Frontal cortex (tissue), 4 donors: ENCODE data around the gene HOOK2. TPM values are rescaled to one million over a fixed set of nuclear protein-coding genes. Genes with fewer than 3 reads are reported as not detected.
"Not testable (repeated sequence)": the region's sequence is repeated elsewhere in the genome, so short reads cannot be mapped to it uniquely, and the experiment has no call there.

Experiments used
- DNase-seq, 2 donors: peaks; one replicate each; pipeline ENCODE4 v3.0.0; 2012; ENCODE audit warnings: low spot score in 2 of 2
- FAIRE-seq: peaks from 2 replicates; lab custom pipeline; 2012; peaks lifted over from hg19 to GRCh38; lab: Jason Lieb, UNC
- small RNA-seq: library from RNA; depleted of rRNA; stranded (forward); fragments of <200 nt; gene quantifications from one replicate; pipeline ENCODE3, GENCODE V24; 2014
- total RNA-seq: library from RNA; depleted of rRNA; stranded (reverse); fragments of >200 nt; gene quantifications from one replicate; pipeline ENCODE4 v1.2.3, GENCODE V29; 2014
- donor health status: control.
- donor health status: control.
- donor health status: control.

HOOK2 gene
- total RNA-seq, 1 donor from 2014 or later: 14.3 TPM

GRCh38 chr19:12726988-12727316 is 48.4 kb downstream of the HOOK2 start:
- no peak for FAIRE-seq

DNA sequence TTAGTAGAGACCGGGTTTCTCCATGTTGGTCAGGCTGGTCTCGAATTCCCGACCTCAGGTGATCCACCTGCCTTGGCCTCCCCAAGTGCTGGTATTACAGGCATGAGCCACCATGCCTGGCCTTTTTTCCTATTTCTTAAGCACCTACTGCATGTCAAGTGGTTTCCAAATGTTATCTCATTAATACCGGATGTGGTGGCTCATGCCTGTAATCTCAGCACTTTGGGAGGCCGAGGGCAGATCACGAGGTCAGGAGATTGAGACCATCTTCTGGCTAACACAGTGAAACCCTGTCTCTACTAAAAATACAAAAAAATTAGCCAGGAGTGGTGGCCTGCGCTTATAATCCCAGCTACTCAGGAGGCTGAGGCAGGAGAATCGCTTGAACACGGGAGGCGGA is 49.7 kb downstream of the HOOK2 start:
- not testable (repeated sequence) for DNase-seq, FAIRE-seq

More at GRCh38 chr19:12726988-12727316, 48.4 kb downstream of the HOOK2 start:
- DNase-seq: no peak

DNA sequence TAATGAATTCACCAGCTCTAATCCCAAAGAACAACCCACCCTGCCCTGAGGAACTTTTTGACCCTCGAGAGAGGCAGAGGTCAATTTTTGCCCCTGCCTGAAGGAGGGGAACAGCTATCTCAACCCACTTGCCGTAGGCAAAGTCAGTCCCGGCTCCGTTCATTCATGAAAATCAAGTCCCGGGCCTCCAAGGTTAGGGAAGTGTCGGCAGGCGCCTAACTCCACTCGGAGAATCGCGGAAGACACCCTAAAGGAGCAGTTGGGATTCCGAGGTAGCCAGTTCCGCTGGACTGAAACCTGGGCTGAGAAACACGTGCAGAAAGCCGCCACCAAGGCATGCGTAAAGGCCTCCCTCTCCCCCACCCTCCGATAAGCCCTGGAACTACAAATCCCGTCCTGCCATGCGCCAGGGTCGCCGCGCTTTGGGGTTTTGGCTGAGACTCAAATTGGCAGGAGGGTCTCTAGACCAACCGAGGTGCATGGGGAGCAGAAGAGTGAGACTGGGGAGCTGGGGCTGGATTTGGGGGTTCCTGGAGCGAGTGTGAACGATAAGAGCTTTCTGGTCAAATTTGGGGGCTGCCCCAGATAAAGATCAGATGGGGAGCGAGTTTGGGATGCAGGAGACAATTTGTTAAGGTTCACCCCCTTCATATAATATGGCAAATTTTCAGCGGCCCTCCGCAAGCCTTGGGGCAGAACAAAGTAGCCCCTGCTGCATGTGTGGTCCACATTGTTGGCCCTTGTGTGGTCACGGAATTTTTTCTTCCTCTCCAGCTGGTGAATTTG is 51.5 kb downstream of the HOOK2 start, which contains the start of gene TNPO2:
Gene TNPO2, minus strand, starts transcription at position 292 of the 786 bp plus-strand sequence. CDS start 2,955 bp downstream, outside the sequence.
- peak; percentile 61 to 63 for DNase-seq
- FAIRE-seq: no peak

DNA sequence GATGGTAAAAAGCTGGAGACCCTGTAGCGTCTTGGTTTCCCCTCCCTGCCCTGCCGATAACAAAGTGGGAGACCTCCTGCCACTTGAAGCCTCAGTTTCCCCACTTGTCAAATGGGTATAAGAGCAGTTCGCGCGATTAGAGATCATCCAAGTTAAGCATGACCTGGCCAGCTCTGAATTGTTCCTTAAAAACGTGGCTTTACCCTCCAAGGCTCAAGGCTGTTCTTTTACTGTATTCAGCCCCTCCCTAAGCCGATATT is 52.0 kb downstream of the HOOK2 start:
- DNase-seq: no peak
- FAIRE-seq: no peak

DNA sequence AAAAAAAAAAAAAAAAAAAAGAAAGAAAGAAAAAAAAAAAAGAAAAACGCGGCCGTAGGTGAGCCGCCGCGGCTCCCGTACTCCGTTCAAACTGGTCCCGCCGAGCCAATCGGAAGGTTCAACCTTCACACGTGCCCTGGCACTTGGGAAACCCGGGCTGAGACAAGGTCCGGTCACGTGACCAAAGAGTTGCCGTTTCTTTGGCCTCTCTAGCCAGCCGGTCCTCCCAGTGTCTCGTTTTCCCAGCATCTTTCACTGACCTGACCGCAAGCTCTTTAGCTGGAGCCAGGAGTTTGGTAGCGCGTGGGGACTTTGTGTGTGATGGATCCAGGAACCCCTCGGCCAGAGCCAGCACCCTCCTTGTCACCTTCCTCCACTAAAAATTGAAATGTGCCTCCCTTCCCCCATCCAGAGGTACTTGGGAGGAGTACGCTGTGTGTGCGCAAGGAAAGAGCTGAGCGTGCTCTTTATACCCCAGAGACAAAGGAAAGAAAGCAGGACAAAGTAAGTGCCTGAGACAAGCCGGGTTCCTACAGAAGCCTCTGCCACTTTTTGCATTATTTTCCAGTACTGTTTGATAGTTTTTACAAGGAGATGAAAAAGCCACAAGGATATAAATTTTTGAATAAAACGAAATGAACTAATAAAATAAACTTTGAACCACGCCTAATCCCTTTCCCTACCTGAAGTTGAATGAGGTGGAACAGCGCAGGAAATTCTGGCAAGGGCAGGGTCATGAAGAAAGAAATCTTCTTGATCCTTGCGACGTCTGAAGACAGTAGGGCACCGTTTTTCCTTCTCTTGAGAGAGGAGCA is 52.6 kb downstream of the HOOK2 start:
- DNase-seq: peak; percentile 96 to 97
- FAIRE-seq: peak; percentile 83

DNA sequence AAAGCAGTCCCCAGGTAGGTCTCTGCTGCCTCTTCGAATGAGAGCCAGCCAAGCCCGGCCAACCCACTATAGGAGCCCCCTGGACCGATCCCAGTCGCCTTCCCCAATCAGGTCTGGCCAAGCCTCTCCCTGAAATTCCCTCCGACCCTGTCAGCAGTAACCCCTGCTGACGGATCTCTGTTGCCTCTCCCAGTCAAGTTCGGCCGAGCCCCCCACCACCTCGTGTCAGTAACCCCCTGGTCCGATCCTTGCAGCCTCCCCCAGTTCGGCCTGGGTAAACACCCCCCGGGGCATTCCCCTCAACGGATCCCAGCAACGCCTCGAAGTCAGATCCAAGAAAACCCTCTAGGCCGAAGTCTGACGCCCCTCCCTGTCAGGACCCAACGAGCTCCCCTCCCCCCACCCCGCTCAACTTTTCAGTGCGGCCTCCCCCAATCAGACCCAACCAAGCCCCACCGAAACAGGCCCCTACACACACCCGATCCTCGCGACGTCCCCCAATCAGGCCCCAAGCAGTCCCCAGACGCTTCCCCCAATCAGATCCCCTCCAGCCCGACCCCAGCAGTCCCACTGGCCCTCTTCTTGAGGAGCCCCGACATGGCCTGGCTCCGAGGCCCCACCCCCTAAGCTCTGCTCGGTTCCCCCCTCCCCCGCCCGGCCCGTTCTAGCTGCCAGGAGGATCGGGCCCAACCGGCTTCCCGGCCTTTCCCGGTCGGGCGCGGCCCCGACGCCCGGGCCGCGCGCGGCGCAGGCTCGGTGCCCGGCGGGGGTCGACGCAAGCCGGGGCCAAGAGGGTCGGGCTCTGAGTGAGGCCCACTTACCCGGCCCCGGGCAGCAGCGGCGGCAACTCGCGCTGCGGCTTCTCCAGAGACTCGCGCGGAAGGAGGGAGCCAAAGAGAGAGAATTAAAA is 53.4 kb downstream of the HOOK2 start:
- DNase-seq (peak; percentile 82 to 84), FAIRE-seq (no peak)

DNA sequence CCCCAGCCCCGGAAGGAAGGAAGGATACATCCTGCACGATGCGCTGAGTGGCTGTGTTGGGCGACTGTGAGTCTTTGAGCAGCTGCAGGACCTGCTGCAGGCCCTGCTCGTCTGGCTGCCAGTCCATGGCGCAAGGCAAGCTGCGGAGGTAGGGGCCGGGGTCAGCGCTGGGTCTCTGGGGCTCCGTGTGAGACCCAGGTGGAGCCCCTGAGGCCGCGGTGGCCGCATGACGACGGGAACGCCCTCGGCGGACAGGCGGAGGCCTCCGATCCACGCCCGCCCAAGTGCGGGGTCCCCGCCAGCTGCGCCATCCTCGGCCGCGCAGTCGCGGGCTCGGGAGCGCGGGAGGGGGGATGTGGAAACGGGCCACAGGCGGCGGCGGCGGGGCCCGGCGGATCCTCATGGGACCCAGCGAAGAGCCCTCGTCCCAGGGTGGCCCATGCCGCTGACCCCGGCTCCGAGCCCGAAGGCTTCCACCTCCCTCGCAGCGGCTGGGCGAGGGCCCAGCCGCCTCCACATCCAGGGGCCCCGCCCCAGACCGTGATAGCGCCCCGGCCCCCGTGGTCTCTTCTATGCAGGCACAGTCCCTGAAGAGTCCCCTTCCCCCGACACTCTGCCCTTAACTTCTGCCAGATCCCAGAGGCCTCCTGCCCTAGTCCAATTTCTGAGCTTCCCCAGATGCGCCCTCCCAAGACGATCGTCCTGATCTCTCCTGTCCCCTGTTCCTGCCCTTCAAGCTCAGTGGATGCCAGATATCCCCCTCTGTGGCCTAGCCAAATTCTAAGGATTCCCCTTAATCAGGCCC is 54.3 kb downstream of the HOOK2 start:
- DNase-seq (peak in 1 of 2 donors; percentile 52), FAIRE-seq (no peak)

GRCh38 chr19:12720296-12720695 is 55.1 kb downstream of the HOOK2 start:
- FAIRE-seq (no peak), DNase-seq (no peak)

- DNase-seq (no peak), FAIRE-seq (no peak)
Measured at GRCh38 chr19:12715929-12716328, 59.4 kb downstream of the HOOK2 start.

DNA sequence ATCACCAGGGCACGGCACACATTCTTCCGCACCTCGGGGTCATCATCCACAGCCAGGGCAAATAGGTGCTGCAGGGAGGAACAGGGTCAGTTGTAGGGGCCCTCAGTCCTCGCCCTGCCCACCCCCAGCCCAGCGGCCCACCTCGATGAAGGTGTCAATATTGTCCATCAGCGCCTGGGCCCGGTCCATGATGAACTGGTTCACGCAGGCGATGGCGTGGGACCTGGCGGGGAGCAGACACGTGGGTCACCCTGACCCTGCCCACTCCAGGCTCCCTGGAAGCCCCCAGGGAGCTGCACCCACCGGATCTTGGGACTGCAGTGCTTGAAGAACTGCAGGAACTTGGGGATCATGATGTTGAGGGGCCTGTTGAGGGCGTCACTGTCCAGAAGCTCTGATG is 60.2 kb downstream of the HOOK2 start:
- DNase-seq: no peak
- FAIRE-seq: no peak

GRCh38 chr19:12713304-12713703 is 62.0 kb downstream of the HOOK2 start:
- not testable (repeated sequence) for DNase-seq, FAIRE-seq

Small RNAs within 50 kb of the gene (small RNA-seq; reads per million reads assigned to genes)
- gene MIR5684: not detected

Other genes with a start within 250 kb of the HOOK2 start
- gene ZNF564, start 224.1 kb downstream of the HOOK2 start, total RNA-seq: 32.6 TPM
- gene ZNF490, start 164.7 kb downstream of the HOOK2 start, total RNA-seq: 9.4 TPM
- 25.3 TPM for gene ZNF791, start 164.6 kb downstream of the HOOK2 start, total RNA-seq
- 10.6 TPM for gene MAN2B1, start 108.8 kb downstream of the HOOK2 start, total RNA-seq
- gene WDR83, start 108.7 kb downstream of the HOOK2 start, total RNA-seq: 9.0 TPM
- gene DHPS, start 93.7 kb downstream of the HOOK2 start, total RNA-seq: 92.9 TPM
- gene GNG14, start 87.6 kb downstream of the HOOK2 start, total RNA-seq: not detected
- 6.5 TPM for gene FBXW9, start 78.9 kb downstream of the HOOK2 start, total RNA-seq
- gene TNPO2, start 51.6 kb downstream of the HOOK2 start, total RNA-seq: 68.5 TPM
- gene TRIR, start 40.9 kb downstream of the HOOK2 start, total RNA-seq: 216 TPM
- 85.2 TPM for gene GET3, start 38.1 kb downstream of the HOOK2 start, total RNA-seq
- gene BEST2, start 23.8 kb downstream of the HOOK2 start, total RNA-seq: not detected
- 16.3 TPM for gene JUNB, start 15.9 kb upstream of the HOOK2 start, total RNA-seq
- gene PRDX2, start 26.2 kb upstream of the HOOK2 start, total RNA-seq: 208 TPM
- gene THSD8, start 26.5 kb upstream of the HOOK2 start, total RNA-seq: 0.82 TPM
- gene RNASEH2A, start 31.0 kb upstream of the HOOK2 start, total RNA-seq: 15.9 TPM
- 1.6 TPM for gene RTBDN, start 59.0 kb upstream of the HOOK2 start, total RNA-seq
- gene MAST1, start 63.0 kb upstream of the HOOK2 start, total RNA-seq: 47.3 TPM
- 3.3 TPM for gene DNASE2, start 105.9 kb upstream of the HOOK2 start, total RNA-seq
- gene KLF1, start 111.6 kb upstream of the HOOK2 start, total RNA-seq: 0.41 TPM
- 17.9 TPM for gene GCDH, start 115.6 kb upstream of the HOOK2 start, total RNA-seq
- 0.82 TPM for gene SYCE2, start 143.7 kb upstream of the HOOK2 start, total RNA-seq
- 56.3 TPM for gene FARSA, start 158.2 kb upstream of the HOOK2 start, total RNA-seq
- 298 TPM for gene CALR, start 163.1 kb upstream of the HOOK2 start, total RNA-seq
- gene RAD23A, start 170.3 kb upstream of the HOOK2 start, total RNA-seq: 18.3 TPM
- 21.6 TPM for gene GADD45GIP1, start 181.7 kb upstream of the HOOK2 start, total RNA-seq
- gene DAND5, start 194.0 kb upstream of the HOOK2 start, total RNA-seq: under 0.01 TPM
- gene NFIX, start 219.9 kb upstream of the HOOK2 start, total RNA-seq: 41.6 TPM